SK-N-MC (cell line): ENCODE measurements around the gene CAMTA1.

ENCODE experiments used
- EZH2 ChIP-seq: fragments of 200-600 bp; sonication (generic); IDR thresholded peaks from one replicate; pipeline ENCODE4 v1.6.1; 2017; ENCODE audit warnings: antibody characterized with exemption
- POLR2AphosphoS5 ChIP-seq: IDR thresholded peaks from 2 replicates; pipeline ENCODE4 v1.6.1; 2012; ENCODE audit warnings: mild to moderate bottlenecking, low read depth, low read length, borderline replicate concordance

DNA sequence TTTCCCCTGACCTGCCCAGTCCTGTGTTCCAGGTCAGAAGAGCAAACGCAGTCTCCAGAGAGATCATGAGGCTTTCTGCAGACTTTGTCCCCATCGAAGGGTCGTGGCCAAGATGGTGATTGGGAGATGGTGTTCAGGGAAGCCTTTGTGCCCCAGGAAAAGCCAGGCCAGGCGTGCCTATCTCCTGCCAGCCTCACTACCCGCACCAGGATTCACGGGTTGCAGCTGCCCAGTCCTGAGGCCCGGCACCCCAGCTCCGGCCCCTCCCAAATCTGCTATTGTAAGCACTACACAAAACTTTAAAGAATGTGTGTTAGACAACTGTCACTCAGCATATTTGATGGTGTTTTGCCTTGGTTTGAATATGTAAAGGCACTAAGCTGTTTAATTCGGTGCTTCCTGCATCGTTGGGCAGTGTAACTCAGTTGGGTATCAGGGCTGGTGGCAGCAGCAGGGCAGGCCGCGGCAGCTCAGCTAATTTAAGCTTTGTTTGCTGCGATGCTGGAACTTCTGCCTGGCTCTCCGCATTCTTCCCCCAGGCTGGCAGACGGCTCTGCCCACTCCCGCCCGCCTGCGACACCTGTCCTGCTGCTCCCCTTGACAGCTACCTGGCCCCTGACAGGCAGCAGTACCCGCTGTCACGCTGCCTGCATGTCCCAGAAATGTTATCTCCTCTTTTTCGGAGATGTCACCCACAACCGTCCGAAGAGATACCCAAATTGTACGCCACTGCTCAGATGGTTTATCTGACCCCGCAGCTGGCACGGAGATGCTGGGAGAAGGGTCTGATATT lies 776.9 kb downstream of the CAMTA1 start:
- TF ChIP-seq POLR2AphosphoS5 (no peak), EZH2 (no peak)
